Astrocyte (in vitro differentiated cells and primary cell): ENCODE results near the gene C18orf54. TPM values are rescaled to one million over a fixed set of nuclear protein-coding genes. Genes with fewer than 3 reads are reported as not detected.

ENCODE experiments used
- DNase-seq: peaks from one replicate; pipeline ENCODE4 v3.0.0-alpha.2; 2010; ENCODE audit warnings: low read depth
- FAIRE-seq: peaks from 2 replicates; lab custom pipeline; 2011; peaks lifted over from hg19 to GRCh38; lab: Jason Lieb, UNC
- H2AFZ ChIP-seq: 2 replicates; pipeline ENCODE4 v1.6.0; 2012; ENCODE audit warnings: low read depth, low read length, inconsistent platforms
- H3K27ac ChIP-seq: 2 replicates; pipeline ENCODE4 v1.5.1; 2011; ENCODE audit warnings: low read depth, low read length, inconsistent platforms
- H3K27me3 ChIP-seq: 2 replicates; pipeline ENCODE4 v1.6.0; 2011; ENCODE audit warnings: low read length, inconsistent platforms; ENCODE audit not compliant: insufficient read depth
- H3K36me3 ChIP-seq: 2 replicates; pipeline ENCODE4 v1.5.1; 2011; ENCODE audit warnings: low read length, inconsistent platforms; ENCODE audit not compliant: insufficient read depth
- H3K4me1 ChIP-seq: 2 replicates; pipeline ENCODE4 v1.5.1; 2011; ENCODE audit warnings: low read length, inconsistent platforms; ENCODE audit not compliant: insufficient read depth
- H3K4me2 ChIP-seq: 2 replicates; pipeline ENCODE4 v1.6.0; 2012; ENCODE audit warnings: low read length, inconsistent platforms
- H3K4me3 ChIP-seq: 2 replicates; pipeline ENCODE4 v1.5.1; 2011; ENCODE audit warnings: low read depth, mild to moderate bottlenecking, low read length, inconsistent platforms; ENCODE audit not compliant: insufficient read depth
- H3K79me2 ChIP-seq: 2 replicates; pipeline ENCODE4 v1.6.0; 2012; ENCODE audit warnings: mild to moderate bottlenecking, low read length, inconsistent platforms; ENCODE audit not compliant: insufficient read depth
- H3K9ac ChIP-seq: 2 replicates; pipeline ENCODE4 v1.6.0; 2012; ENCODE audit warnings: mild to moderate bottlenecking, low read length, inconsistent platforms
- H3K9me3 ChIP-seq: 2 replicates; pipeline ENCODE4 v1.5.1; 2012; ENCODE audit warnings: low read depth, mild to moderate bottlenecking, low read length, inconsistent platforms; ENCODE audit not compliant: insufficient read depth
- H4K20me1 ChIP-seq: 2 replicates; pipeline ENCODE4 v1.6.0; 2012; ENCODE audit warnings: low read length, inconsistent platforms; ENCODE audit not compliant: insufficient read depth
- H3K27ac Mint-ChIP-seq: one replicate; pipeline ENCODE4 v1.8.0; 2021; ENCODE audit warnings: mild to moderate bottlenecking, mixed read lengths; ENCODE audit not compliant: unreplicated experiment
- H3K27me3 Mint-ChIP-seq: one replicate; pipeline ENCODE4 v1.8.0; 2021; ENCODE audit warnings: low read depth, mixed read lengths; ENCODE audit not compliant: unreplicated experiment
- H3K36me3 Mint-ChIP-seq: one replicate; pipeline ENCODE4 v1.8.0; 2021; ENCODE audit warnings: low read depth, mixed read lengths; ENCODE audit not compliant: unreplicated experiment
- H3K4me1 Mint-ChIP-seq: one replicate; pipeline ENCODE4 v1.8.0; 2021; ENCODE audit warnings: low read depth, mixed read lengths; ENCODE audit not compliant: unreplicated experiment
- H3K4me3 Mint-ChIP-seq: one replicate; pipeline ENCODE4 v1.8.0; 2021; ENCODE audit warnings: mild to moderate bottlenecking, moderate library complexity, mixed read lengths; ENCODE audit not compliant: unreplicated experiment
- H3K9me3 Mint-ChIP-seq: one replicate; pipeline ENCODE4 v1.8.0; 2021; ENCODE audit warnings: mild to moderate bottlenecking, mixed read lengths; ENCODE audit not compliant: unreplicated experiment
- EZH2 ChIP-seq: IDR thresholded peaks from 2 replicates; pipeline ENCODE4 v1.6.1; 2012; ENCODE audit warnings: mild to moderate bottlenecking, low read length, inconsistent platforms; ENCODE audit not compliant: insufficient read depth
- total RNA-seq: library from RNA; stranded (reverse); gene quantifications from 2 replicates; pipeline ENCODE4 v1.2.1, GENCODE V29; 2021
- TF ChIP-seq, protein P1 (sequence below): IDR thresholded peaks from 2 replicates; pipeline ENCODE4 v1.5.1; 2011; ENCODE audit warnings: low read depth, mild to moderate bottlenecking, inconsistent platforms, low read length, moderate library complexity; ENCODE audit not compliant: insufficient read depth

The C18orf54 gene
- total RNA-seq, 1 donor from 2014 or later: 10.2 TPM

DNA sequence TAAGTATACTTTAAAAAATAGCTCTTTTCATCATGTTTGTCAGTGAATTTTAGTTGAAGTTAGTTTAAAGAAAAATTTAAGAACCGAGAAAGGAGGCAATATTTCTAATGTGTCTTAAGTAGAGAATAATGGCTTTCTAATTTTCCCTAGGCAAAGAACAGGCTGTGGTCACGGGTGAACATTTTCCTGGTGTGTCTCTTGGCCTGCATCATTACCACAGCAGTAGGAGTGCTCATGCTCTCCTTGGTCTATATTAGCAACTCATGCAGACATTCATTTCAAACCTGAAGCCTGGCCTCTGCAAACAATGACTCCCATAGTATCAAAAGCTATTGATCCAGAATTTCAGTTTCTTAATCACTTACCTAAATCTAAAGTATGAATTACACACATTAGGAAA lies 57.4 kb downstream of the C18orf54 start:
- no peak for FAIRE-seq
- Histone ChIP-seq H3K36me3 (no peaks in the 10 kb centered on the region), H3K4me2 (no peak overlapping the region), H3K79me2 (no peaks in the 10 kb centered on the region), H3K9me3 (no peaks in the 10 kb centered on the region), H3K27me3 (no peaks in the 10 kb centered on the region), H2AFZ (no peak overlapping the region), H3K4me1 (peaks cover 16% of the 10 kb centered on the region), H4K20me1 (no peaks in the 10 kb centered on the region), H3K27ac (no peak overlapping the region), H3K9ac (no peak overlapping the region), H3K4me3 (no peak overlapping the region)
- TF ChIP-seq, protein P1, sequence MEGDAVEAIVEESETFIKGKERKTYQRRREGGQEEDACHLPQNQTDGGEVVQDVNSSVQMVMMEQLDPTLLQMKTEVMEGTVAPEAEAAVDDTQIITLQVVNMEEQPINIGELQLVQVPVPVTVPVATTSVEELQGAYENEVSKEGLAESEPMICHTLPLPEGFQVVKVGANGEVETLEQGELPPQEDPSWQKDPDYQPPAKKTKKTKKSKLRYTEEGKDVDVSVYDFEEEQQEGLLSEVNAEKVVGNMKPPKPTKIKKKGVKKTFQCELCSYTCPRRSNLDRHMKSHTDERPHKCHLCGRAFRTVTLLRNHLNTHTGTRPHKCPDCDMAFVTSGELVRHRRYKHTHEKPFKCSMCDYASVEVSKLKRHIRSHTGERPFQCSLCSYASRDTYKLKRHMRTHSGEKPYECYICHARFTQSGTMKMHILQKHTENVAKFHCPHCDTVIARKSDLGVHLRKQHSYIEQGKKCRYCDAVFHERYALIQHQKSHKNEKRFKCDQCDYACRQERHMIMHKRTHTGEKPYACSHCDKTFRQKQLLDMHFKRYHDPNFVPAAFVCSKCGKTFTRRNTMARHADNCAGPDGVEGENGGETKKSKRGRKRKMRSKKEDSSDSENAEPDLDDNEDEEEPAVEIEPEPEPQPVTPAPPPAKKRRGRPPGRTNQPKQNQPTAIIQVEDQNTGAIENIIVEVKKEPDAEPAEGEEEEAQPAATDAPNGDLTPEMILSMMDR: no peak
- TF ChIP-seq EZH2: no peak
- H3K9me3 Mint-ChIP-seq: peaks cover 2% of the 10 kb centered on the region
- no peak overlapping the region for H3K4me3 Mint-ChIP-seq
- no peaks in the 10 kb centered on the region for H3K36me3 Mint-ChIP-seq
- H3K27ac Mint-ChIP-seq: peak overlapping the region; percentile 67
- DNase-seq: peak; percentile 41
- H3K4me1 Mint-ChIP-seq: peaks cover 18% of the 10 kb centered on the region
- no peaks in the 10 kb centered on the region for H3K27me3 Mint-ChIP-seq

DNA sequence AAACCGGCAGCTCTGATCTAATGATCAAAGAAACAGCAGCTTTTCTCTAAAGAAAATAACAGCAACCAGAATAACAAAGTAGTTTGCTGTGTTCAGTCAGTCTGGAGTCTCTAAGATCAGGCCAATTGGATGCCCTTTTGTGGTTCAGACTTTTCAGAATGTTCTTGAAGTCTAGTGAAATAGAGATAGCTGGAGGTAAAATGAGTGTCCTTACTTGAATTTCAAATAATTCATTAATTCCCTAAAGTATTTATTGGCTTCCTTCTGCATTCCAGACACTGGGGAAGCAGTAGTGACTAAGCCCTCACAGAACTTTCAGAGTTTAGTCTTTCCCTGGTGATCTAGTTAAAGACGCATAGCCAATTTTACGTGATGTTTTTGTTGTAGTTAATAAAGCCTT lies 58.7 kb downstream of the C18orf54 start:
- no peak overlapping the region for H3K4me3 ChIP-seq
- DNase-seq (peak; percentile 88), FAIRE-seq (peak; percentile 37)
- Mint-ChIP-seq H3K9me3 (peaks cover 2% of the 10 kb centered on the region), H3K4me1 (peaks cover 18% of the 10 kb centered on the region), H3K4me3 (peak overlapping the region; percentile 43), H3K27ac (peak overlapping the region; percentile 67), H3K36me3 (no peaks in the 10 kb centered on the region), H3K27me3 (no peaks in the 10 kb centered on the region)
- H3K79me2 ChIP-seq: no peaks in the 10 kb centered on the region
- H3K9me3 ChIP-seq: no peaks in the 10 kb centered on the region
- H2AFZ ChIP-seq: peak overlapping the region; percentile 50
- H3K36me3 ChIP-seq: no peaks in the 10 kb centered on the region
- TF ChIP-seq, protein P1: no peak
- no peak for TF ChIP-seq EZH2
- H3K9ac ChIP-seq: peak overlapping the region; percentile 37
- no peaks in the 10 kb centered on the region for H4K20me1 ChIP-seq
- no peaks in the 10 kb centered on the region for H3K27me3 ChIP-seq
- H3K27ac ChIP-seq: peak overlapping the region; percentile 51
- peak overlapping the region; percentile 60 for H3K4me2 ChIP-seq
- H3K4me1 ChIP-seq: peaks cover 16% of the 10 kb centered on the region

DNA sequence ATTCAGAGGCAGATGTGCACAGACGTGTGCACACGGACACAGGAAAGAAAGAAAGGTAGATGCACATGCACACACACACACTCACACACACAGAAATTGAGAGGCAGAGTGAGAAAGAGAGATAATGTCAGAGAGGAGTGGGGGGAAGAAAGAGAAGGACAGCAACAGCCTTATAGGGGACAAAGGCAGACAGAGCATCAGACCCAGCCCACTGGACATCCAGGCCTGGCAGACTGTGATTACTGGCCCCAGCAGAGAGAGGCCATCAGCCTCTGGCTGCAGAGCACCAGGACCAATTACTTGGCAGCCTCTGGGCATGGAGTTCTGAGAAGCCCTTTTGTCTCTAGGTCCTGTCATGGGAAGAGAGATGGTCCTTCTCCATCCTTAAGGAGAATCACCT lies 66.1 kb downstream of the C18orf54 start:
- Mint-ChIP-seq H3K36me3 (no peaks in the 10 kb centered on the region), H3K4me1 (no peaks in the 10 kb centered on the region), H3K4me3 (no peak overlapping the region), H3K27me3 (no peaks in the 10 kb centered on the region), H3K9me3 (no peaks in the 10 kb centered on the region), H3K27ac (no peak overlapping the region)
- Histone ChIP-seq H3K79me2 (no peaks in the 10 kb centered on the region), H3K4me2 (no peak overlapping the region), H3K27me3 (no peaks in the 10 kb centered on the region), H4K20me1 (no peaks in the 10 kb centered on the region), H2AFZ (no peak overlapping the region), H3K9ac (no peak overlapping the region), H3K36me3 (no peaks in the 10 kb centered on the region), H3K4me1 (no peaks in the 10 kb centered on the region), H3K27ac (no peak overlapping the region), H3K9me3 (no peaks in the 10 kb centered on the region), H3K4me3 (no peak overlapping the region)
- TF ChIP-seq, protein P1: no peak
- TF ChIP-seq EZH2: no peak
- FAIRE-seq (no peak), DNase-seq (no peak)
